Cerebellar cortex (tissue), 1 donor: Measurements from ENCODE around the gene KPTN.

Source experiments
- DNase-seq: peaks from one replicate; pipeline ENCODE4 v3.0.0-alpha.2; 2015; ENCODE audit warnings: low spot score

KPTN gene

DNA sequence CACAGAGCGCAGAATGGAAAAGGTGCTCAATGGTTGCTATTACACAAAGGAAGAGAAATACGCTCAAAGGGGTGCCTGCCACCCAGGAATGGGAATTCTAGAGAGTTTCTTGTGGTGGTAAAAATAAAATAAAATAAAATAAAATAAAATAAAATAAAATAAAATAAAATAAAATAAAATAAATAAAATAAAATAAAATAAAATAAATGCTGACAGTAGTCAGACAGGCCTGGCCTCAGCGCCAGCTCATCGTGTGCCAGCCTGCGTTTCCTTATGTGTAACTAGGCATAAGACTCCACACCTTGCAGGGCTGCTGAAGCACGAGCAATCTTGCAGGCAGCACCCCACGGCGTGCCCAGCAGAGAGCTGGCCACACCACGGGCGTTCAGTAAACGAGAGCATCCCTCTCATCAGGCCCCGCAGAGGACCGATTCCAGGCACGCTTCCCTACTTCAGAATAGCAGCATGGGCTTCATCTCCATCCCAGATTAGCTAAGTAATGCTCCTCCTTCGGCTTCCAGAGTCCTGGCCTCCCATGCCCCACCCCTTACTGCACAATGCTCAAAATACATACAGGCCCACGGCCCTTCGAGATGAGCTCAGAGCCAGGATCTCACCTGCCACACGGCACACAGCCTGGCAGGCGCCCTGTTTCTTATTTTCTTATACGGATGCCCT, 25.3 kb upstream of the KPTN start:
- DNase-seq = peak; percentile 80

DNA sequence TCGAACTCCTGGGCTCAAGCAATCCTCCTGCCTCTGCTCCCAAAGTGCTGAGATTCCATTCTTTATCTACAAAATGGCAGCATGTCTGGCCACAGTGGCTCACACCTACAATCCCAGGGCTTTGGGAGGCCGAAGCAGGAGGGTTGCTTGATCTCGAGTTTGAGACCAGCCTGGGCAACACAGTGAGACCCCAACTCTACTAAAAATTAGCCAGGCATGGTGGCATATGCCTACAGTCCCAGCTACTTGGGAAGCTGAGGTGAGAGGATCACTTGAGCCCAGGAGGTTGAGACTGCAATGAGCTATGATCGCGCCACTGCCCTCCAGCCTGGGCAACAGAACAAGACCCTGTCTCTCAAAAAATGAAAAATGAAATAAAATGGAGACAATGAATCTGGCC, 24.7 kb upstream of the KPTN start:
- no peak for DNase-seq

DNA sequence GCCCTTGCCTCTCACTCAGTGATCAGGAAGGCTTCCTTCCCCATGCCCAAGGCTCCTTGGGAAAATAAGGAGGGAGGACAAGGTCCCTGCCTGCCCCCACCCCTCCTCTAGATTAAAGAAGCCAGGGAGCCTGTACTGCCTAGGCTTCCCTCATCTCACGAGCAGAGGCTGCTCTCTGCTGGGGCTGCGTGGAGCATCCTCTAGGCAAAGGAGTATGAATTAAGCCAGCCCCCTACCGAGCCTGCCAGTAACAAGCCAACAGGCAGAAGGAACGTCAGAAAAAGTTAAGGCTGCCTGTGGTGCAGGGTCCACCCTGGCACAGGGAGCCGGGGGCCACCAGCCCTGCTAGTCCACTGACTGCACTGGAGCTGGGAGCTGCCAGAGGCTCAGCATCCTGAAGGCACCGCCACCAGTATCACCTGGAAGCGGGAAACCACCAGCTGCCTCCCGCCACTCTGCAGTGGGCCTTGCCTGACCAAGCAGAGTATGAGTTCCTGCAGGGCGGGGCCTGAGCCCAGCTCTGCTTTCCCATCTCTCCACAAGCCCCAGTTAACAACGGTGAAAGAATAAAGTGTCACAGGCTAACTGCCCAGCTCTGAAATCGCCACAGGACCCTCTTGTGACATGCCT, 24.0 kb upstream of the KPTN start:
- peak; percentile 92 for DNase-seq

DNA sequence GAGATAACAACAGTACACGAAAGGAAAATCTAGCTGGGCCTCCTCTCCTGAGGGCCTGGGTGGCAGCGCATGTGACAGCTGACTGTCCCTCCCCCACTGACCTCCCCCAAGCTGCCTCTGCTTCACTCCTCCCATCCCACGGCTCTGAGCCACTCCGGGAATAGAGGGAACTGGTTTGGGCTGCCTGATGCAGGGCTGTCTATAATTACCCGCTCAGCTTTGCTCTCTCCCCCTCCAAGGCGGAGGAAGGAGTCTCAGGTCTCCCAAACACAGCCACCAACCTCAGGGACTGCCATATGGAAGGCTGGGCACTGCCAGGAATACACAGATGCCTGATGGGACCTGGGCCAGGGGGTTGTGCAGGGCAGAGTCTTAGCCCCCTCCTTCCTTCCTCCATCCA, 23.0 kb upstream of the KPTN start:
- peak; percentile 94 for DNase-seq

DNA sequence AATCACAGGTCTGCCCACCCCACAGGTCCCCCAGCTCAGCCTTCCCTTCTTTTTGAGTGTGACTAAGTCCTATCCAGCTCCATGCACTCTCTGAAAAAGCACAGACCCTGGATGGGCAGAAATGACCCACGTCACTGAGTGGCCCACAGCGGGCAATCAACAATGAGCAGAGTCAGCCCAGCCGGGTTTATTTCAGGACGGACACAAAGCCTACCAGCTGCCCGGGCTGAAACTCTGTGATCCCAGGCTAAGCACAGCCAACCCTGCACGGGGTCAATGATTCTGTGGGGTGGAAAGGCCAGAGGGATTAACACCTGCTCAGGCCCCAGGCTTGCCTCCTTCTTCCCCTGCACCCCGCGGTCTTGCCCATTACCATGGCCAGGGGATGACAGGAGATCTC, 22.4 kb upstream of the KPTN start:
- DNase-seq = no peak

DNA sequence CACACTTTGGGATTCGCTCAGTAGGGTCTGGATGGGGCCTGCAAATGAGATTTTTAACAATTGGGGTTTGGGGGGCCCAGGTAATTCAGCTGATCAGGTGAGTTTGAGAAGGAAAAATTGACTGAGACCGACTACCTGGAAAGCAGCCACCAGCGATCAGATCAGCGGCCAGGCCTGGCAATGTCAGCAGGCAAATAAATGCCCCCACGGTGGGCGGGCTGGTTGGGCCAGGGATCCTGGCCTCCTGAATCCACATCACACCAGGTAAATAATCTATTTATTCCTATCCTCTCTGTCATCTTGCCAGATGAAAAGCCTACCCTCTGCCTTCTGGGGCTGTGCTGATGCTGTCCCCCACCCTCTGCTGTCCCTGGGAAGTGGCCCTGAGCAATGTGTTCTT, 21.5 kb upstream of the KPTN start:
- no peak for DNase-seq

DNA sequence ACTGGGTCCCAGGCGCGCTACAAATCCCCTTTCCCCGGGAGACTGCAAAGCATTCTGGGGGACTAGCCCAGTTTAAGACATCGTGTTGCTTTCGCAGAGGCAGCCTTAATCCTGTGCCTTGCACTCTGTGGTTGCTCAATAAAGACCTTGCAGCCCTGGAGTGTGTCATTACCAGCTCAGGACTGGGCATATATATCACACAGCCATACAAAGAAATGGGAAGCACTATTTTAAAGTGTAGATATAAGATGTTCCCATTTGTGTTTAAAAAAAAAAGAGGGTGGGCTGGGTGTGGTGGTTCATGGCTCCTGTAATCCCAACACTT, 19.8 kb upstream of the KPTN start:
- no peak for DNase-seq

DNA sequence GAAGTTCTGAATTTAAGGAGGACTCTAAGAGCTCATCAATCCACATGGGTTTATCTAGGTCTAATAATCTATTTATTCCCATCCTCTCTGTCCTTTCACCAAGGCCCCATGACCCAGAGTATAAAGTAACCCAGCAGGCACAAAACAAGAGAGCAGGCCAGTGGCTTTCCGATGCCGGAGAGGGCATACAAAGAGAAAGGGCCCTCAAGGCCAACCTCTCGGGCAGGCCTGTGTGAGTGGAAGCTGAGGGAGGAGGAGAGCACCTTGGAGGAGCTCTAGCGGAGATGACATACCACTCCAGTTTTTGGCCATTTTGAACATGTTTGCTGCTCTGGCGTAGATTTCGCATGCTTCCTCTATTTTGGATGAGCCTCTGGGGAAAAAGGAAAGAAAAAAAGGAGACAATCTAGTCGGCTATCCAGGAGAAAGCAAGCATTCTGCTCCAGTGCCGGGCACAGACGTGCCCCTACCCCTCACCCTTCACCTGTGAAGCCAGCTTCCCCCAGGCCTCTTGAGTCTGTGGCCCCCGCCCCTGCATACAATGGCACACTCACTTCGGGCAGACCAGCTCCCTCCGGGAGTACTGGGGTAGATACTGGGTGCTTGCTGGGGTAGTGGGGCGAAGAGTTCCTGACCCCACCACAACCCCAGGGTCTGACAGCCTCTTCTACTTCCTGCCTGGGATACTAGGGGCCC, 19.3 kb upstream of the KPTN start:
- no peak for DNase-seq

DNA sequence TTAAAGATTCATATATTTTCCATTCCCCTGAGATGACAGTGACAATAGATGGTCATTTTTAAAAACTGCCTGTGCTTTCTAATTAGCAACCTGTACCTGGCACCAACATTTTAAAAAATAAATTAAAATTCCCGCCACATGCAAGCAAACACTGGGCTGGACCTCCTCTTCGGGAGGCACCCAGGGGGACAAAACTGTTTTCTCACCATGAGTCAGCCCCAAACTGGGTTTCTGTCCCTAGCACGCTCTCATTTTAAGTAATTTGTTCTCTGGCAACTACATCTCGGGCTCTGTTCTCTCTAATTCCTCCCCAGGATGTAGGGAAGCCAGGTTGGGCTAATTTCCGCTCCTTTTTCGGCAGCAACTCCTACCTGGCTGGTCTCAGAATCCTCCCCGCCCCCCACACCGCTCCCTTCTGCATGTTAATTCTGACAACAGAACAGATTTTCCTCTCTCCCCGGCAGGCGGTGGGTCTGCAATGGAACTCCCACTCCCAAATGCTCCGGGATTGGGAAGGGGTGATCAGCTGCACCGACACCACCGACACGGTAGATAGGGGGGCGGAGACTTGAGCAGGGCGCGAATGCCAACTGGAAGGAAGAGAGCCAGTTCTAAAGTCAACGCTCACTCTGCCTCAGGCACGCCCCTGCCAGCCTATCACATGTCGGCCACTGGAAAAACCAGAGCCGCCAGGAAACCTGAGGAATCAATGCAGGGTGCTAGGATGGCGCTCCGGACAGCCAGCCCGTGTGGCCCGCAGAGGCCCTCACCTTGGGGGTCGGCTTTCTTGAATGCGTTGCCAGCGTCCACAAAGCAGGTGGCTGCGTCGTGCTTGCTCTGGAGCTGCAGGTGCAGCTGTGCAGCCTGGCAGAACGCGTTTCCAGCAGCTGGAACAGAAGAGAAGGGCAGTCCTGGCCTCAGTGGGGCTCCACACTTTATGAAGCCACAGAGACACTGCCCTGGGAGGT, 16.1 kb upstream of the KPTN start:
- peak; percentile 94 for DNase-seq

DNA sequence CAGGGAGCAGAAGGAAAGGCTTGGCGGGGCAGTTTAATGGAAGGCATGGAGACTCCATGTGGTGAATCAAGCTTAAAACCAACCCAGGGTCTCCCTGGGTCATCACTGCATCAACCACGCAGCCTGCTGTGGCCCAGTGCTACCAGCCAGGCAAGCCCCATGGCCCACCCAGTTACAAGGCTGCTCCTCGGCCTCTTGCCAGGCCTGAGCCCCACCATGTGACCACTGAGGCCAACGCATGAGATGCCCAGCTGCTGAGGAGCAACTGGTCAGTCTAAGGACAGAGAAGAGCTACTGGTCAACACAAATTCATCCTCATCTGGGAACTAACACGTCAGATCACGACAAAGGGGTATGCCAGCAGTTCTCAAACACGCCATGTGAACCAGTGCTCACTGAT, 15.4 kb upstream of the KPTN start:
- DNase-seq = no peak

DNA sequence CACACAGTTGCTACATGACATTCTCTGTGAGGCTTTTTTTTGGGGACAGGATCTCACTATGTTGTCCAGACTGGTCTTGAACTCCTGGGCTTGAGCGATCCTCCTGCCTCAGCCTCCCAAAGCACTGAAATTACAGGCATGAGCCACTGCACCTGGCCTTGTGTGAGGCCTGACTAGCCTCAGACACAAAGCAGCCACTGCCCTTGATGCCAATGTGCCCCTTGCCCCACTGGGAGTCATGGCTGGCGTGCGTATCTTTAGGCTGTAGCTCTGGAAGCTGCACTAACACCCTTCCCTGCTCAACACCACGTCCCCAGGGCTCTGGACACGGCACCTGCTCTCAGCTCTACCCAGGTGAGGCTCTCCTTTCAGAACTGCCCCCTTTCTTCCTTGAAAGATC, 14.5 kb upstream of the KPTN start:
- DNase-seq = no peak

DNA sequence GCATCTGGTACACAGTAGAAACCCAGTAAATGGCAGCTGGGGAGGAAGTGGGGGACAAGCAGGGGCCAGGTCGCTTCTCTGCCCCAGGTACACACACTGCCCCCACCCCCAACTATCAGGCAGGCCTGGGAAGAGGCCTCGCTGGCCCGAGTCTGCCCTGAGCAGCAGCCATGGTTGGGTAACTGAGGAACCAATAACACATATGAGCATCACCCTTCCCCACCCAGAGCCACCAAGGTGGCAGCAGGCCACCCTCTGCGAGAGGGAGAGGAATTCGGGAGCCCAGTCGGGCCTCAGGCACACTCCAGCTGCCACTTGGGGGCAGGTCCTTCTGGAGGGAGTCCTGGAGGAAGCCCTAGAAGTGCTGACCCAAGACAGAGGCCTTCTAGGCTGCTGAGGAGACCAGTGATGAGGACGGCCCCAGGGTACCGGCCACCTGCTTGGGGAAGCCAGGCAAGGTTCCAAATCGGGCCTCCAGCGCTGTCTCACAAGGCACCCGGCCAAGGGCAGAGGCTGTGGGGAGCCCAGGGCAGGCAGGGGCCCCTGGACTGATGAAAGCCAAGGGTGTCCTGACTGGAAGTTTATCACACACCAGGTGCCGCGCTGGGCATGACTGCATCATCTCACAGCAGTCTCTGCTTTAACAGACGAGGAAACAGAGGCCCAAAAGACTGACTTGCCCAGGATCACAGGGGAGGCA, 14.0 kb upstream of the KPTN start:
- DNase-seq = no peak

DNA sequence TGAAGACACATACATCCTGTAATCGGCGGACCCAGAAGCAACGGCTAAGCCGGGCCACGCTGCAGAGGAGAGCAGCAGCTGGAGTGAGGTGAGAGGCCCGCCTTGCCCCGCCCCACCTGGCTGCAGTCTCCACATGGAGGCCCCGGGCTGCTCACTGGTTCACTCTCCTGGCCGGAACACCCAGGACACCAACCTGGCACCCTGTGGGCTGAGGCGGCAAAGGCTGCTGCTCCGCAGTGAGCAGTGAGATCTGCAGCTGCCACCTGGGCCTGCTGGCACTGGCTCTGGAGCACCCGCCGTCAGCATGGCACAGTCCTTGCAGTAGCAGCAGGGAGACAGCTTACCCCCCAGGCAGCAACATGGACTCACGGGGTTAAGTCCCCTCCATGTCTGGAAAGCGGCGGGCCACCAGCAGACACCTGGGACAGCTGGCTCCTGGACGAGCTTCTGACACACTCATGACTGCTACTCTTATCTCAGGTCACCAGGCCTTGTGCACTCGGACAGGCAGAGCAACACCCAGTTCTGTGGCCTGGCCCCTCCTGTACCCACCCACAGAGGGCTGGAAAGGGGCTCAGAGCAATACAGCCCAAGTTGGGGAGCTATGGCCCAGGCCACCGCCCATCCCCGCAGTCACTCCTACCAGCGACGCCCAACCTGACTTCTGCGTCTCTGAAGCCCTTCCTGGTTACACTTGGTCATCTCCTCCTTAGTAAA, 13.2 kb upstream of the KPTN start:
- peak; percentile 45 for DNase-seq

DNA sequence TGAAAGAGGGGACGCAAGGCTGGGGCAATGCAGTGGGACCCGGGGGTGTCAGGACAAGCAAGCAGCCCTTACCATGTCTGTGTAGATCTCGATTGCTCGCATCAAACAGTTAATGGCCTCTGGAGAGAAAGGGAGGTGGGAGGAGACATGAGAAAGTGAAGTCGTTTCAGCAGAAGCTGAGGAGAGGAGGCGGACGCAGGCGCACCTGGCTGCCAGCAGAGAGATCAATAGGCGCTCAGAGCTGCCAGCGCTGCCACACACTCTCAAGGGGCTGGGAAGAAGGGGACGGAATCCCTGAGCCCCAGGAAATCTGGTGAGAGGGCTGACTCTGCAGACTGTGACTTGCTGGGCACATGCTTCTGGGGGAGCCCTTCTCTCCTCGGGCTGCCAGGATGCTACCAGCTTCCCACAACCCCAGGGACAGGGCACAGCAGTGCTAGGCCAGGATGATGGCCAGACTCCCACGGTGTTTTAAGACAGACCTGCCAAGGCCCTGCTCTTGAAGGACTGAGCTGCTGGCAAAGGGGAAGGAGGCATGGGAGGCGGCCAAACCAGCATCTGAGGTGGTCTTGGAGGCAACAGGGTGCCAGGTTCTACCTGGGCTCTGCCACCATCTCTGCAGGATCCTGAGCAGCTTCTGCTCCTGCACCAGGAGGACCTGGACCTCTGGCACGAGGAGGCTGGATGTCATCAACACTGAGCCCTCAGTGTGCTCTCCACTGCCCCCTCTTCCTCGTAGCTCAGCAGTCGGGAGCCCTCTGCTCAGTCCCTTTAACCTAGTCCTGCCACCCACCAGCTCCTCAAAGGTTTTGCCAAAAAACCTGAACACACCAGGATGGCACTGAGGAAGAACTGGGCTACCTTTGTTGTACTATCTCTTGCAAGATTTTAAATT, 11.7 kb upstream of the KPTN start:
- DNase-seq = peak; percentile 72

DNA sequence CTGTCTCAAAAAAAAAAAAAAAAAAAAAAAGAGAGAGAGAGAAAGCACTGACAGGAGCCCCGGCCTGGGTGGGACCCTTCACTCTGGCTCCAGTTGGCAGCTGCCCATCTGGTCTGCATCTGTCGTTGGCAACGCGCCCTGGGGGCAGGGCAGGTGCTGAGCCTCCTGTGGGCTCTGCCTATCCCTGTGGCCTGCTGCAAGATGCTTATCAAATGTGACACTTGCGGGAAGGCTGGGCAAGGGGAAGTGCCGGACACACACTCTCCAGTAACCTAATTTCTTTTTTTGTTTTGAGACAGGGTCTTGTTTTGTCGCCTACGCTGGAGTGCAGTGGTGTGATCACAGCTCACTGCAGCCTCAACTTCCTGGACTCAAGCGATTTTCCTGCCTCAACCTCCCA, 10.7 kb upstream of the KPTN start:
- DNase-seq = no peak

DNA sequence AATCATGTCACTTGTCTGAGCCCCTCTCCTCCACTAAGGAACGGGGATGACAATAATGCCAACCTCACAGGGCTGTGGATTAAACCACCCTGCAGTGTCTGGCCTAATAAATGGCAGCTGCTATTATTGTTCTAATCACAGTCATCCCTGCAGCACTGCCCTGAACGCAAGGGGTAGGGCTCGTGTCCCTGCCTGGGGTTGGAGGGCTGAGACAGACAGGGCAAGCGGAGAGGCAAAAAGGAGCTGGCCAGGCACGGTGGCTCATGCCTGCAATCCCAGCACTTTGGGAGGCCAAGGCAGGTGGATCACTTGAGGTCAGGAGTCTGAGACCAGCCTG, 10.2 kb upstream of the KPTN start:
- DNase-seq = no peak

DNA sequence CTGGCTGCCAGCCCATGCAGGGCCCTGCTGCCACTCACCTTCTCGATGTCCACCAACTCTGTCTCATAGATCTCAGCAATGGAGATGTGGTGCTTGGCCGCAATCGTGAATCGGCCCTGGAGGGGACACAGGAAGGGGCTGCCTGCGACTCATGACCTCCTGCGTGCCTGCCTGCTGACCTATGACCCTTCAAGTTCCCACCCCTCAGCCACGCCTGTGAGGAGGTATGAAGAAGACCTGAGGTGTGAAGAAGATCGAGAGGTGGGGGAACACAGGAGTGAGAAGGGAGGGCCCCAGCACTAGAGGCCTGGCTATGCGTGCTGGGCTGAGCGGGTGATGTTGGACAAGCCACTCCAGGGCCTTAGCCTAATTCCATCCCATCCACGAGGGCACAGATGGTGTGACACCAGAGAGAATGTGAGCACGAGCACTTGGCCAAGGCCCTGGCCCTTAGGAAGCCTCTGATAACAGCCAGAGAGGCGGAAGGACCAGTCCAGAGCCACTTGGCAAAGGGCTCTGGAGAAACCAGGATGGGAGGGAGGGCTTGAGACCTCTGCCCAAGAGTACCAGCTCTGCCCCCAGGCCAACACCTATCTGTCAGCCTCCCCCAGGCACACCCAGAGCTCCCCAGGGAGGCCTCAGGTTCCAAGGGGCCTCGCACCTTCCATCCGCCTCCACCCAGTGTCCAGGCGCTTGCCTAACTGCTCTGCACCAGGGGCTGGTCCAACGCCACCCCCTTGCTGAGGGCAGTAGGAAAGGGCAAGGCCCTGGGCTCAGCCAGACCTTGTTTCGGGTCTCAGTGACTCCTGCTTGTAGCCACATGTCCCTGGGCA, 9.6 kb upstream of the KPTN start:
- peak; percentile 96 for DNase-seq

DNA sequence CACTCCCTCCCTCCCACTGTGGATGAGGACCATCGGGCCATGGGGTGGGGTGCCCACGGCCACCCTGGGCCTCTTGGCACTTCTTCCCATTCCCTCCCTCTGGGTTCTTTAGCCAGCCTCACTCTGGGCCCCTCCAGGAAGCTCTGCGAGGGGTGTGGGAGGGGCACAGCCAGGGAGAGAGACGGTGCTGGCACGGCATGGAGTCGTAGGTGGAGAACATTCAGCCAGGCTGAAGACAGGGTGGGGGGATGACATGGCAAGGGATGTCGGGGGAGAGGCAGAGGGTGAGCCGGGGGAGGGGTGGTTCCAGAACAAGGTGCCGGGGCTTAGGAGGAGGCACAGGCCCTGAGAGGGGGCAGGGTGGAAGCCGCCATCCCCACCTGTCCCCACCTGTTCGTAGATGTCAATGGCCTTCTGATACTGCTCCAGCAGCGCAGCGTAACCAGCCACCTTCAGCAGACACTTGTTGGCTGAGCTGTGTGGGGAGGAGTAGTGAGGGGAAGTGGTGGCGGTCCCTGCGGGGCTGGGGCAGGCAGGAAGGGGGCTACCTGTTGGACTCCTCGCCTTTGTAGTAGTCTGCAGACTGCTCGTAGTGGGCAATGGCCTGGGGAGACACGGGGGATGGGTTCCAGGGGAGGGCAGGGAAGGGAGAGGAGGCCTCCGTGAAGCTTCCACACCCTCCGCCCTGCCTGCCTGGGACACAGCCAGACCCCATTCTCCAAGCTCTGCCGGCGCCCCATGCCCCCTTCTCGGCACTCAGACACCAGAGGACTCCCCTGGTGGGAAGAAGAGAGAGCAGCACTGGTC, 8.8 kb upstream of the KPTN start:
- DNase-seq = no peak

DNA sequence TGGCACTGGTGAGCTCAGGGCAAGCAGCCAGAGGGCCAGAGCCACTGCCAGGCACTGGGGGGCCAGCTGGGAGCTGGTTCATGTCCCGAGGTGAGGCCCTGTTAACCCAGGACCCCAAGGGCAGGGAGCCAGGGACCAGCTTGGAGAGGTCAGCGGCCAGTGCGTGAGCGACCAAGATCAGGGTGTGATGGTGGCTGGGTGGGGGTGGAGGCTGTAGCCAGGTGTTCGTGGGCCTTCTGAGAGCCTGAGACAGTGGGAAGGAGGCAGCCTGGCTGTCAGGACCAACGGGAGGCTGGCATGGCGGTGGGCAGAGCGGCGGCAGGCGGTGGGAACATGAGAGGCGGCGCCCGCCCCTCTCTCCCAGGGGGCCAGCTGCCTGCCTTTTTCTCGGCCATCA, 8.1 kb upstream of the KPTN start:
- no peak for DNase-seq
